ENCODE results near the gene CATSPERE.

- TF ChIP-seq, protein P1, sequence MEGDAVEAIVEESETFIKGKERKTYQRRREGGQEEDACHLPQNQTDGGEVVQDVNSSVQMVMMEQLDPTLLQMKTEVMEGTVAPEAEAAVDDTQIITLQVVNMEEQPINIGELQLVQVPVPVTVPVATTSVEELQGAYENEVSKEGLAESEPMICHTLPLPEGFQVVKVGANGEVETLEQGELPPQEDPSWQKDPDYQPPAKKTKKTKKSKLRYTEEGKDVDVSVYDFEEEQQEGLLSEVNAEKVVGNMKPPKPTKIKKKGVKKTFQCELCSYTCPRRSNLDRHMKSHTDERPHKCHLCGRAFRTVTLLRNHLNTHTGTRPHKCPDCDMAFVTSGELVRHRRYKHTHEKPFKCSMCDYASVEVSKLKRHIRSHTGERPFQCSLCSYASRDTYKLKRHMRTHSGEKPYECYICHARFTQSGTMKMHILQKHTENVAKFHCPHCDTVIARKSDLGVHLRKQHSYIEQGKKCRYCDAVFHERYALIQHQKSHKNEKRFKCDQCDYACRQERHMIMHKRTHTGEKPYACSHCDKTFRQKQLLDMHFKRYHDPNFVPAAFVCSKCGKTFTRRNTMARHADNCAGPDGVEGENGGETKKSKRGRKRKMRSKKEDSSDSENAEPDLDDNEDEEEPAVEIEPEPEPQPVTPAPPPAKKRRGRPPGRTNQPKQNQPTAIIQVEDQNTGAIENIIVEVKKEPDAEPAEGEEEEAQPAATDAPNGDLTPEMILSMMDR (IDR thresholded peaks at IDR 0.05; ENCODE audit: extremely low read depth in 1 of 2, insufficient read depth in 1 of 2, low read depth in 1 of 2, low read length in 2 of 2), result no peak
- no peak for TF ChIP-seq POLR2A (IDR thresholded peaks at IDR 0.05; ENCODE audit: low read depth, low read length)
- no peak for TF ChIP-seq EZH2 (IDR thresholded peaks at IDR 0.05; ENCODE audit: borderline replicate concordance, low read depth, low read length, severe bottlenecking)
- no peak for TF ChIP-seq POLR2AphosphoS5 (IDR thresholded peaks at IDR 0.05; ENCODE audit: insufficient read depth, low read depth, low read length)
- no peak for TF ChIP-seq JUN (IDR thresholded peaks at IDR 0.05; ENCODE audit: borderline replicate concordance, insufficient read depth, insufficient read length, low read depth)
Measured at GRCh38 chr1:244662599-244662998, 201.5 kb downstream of the CATSPERE start.

All from endothelial cell of umbilical vein (primary cell).